ENCODE data around the gene USH1C. TPM values are rescaled to one million over a fixed set of nuclear protein-coding genes. Genes with fewer than 3 reads are reported as not detected.

USH1C gene
- total RNA-seq, 1 donor = not detected

- no peak overlapping the region for H3K4me3 ChIP-seq (ENCODE audit: low read depth, low read length)
- TF ChIP-seq, protein P1, sequence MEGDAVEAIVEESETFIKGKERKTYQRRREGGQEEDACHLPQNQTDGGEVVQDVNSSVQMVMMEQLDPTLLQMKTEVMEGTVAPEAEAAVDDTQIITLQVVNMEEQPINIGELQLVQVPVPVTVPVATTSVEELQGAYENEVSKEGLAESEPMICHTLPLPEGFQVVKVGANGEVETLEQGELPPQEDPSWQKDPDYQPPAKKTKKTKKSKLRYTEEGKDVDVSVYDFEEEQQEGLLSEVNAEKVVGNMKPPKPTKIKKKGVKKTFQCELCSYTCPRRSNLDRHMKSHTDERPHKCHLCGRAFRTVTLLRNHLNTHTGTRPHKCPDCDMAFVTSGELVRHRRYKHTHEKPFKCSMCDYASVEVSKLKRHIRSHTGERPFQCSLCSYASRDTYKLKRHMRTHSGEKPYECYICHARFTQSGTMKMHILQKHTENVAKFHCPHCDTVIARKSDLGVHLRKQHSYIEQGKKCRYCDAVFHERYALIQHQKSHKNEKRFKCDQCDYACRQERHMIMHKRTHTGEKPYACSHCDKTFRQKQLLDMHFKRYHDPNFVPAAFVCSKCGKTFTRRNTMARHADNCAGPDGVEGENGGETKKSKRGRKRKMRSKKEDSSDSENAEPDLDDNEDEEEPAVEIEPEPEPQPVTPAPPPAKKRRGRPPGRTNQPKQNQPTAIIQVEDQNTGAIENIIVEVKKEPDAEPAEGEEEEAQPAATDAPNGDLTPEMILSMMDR (IDR thresholded peaks at IDR 0.05; ENCODE audit: insufficient read depth, low read depth, low read length) = no peak
- DNase-seq (ENCODE audit: low read depth) = no peak
These were observed 8.7 kb downstream of the USH1C start for GRCh38 chr11:17535488-17535887.

- H3K4me3 ChIP-seq (ENCODE audit: low read depth, low read length) = no peak overlapping the region
- TF ChIP-seq, protein P1 (IDR thresholded peaks at IDR 0.05; ENCODE audit: insufficient read depth, low read depth, low read length) = no peak
- no peak for DNase-seq (ENCODE audit: low read depth)
These were observed 10.3 kb downstream of the USH1C start for GRCh38 chr11:17533778-17534415.

DNA sequence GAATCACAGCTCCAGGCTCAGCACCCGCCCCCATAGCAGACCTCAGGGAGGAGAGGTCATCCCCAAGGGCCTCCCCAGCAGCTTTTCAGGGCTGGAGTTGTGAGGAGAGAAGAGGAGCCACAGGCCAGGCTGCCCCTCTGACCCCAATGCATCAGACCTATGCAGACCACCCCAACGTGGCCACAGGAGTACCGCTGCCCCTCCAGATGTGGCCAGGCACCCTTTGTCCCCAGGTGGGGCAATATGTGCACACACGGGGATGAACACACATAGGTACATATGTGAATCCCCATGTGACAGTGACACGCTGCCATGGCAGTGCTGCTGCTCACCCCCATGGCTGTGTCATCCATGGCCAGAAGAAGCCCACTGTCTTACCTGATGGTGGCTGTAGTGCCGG is 10.9 kb downstream of the USH1C start:
- no peak overlapping the region for H3K4me3 ChIP-seq (ENCODE audit: low read depth, low read length)
- TF ChIP-seq, protein P1 (IDR thresholded peaks at IDR 0.05; ENCODE audit: insufficient read depth, low read depth, low read length) = no peak
- DNase-seq (ENCODE audit: low read depth) = no peak

GRCh38 chr11:17532784-17533183 is 11.4 kb downstream of the USH1C start:
- no peak for DNase-seq (ENCODE audit: low read depth)
- TF ChIP-seq, protein P1 (IDR thresholded peaks at IDR 0.05; ENCODE audit: insufficient read depth, low read depth, low read length) = no peak
- H3K4me3 ChIP-seq (ENCODE audit: low read depth, low read length) = no peak overlapping the region

DNA sequence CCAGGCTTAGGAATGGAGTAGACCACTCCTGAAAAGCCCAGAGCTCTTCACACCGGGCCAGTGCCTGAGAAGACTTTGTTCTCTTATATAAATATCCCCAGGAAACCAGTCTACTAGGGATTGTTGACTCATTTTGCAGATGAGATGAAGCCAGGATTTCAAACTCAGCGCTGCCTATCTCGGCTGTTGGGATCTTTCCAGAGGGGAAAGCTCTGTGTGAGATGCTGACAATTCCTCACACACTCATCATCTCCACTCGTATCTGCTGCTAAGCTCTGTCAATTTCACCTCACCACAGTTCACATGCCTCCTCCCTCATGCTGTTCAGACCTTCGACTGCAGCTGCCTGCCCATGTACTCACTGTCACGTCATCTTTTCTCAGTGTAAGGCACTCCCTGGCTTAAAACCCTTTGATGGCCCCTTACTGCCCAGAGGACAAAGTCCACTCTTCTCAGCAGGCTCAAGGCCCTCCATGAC is 12.5 kb downstream of the USH1C start:
- no peak for DNase-seq (ENCODE audit: low read depth)
- H3K4me3 ChIP-seq (ENCODE audit: low read depth, low read length) = no peak overlapping the region
- TF ChIP-seq, protein P1 (IDR thresholded peaks at IDR 0.05; ENCODE audit: insufficient read depth, low read depth, low read length) = no peak

- H3K4me3 ChIP-seq (ENCODE audit: low read depth, low read length) = no peak overlapping the region
- DNase-seq (ENCODE audit: low read depth) = no peak
- TF ChIP-seq, protein P1 (IDR thresholded peaks at IDR 0.05; ENCODE audit: insufficient read depth, low read depth, low read length) = no peak
These were observed 13.1 kb downstream of the USH1C start for GRCh38 chr11:17531071-17531600.

DNA sequence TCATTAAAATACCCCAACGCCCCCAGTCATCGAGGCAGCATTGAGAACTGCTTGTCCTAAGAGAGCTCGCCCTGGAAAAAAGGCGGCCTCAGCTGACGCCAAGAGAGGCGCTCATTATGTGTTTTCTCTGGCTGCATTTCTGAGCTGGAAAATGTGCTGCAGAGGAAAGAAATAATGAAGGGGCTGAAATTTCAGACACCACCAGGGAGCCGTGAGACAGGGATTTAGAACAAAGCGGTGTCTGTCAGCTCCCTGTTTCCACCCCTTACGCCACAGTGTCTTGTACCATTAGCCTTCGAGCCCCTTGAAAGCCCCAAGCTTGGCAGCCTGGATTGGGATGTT is 14.4 kb downstream of the USH1C start:
- TF ChIP-seq, protein P1 (IDR thresholded peaks at IDR 0.05; ENCODE audit: insufficient read depth, low read depth, low read length) = no peak
- DNase-seq (ENCODE audit: low read depth) = no peak

More for the DNA sequence above, 14.4 kb downstream of the USH1C start:
- H3K4me3 ChIP-seq (ENCODE audit: low read depth, low read length) = no peak overlapping the region
